Femur (tissue), 1 donor: ENCODE measurements around the gene ZBTB14.

Experiments used
- DNase-seq: peaks from one replicate; pipeline ENCODE4 v3.0.0-alpha.2; 2017

Gene ZBTB14, protein sequence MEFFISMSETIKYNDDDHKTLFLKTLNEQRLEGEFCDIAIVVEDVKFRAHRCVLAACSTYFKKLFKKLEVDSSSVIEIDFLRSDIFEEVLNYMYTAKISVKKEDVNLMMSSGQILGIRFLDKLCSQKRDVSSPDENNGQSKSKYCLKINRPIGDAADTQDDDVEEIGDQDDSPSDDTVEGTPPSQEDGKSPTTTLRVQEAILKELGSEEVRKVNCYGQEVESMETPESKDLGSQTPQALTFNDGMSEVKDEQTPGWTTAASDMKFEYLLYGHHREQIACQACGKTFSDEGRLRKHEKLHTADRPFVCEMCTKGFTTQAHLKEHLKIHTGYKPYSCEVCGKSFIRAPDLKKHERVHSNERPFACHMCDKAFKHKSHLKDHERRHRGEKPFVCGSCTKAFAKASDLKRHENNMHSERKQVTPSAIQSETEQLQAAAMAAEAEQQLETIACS

DNA sequence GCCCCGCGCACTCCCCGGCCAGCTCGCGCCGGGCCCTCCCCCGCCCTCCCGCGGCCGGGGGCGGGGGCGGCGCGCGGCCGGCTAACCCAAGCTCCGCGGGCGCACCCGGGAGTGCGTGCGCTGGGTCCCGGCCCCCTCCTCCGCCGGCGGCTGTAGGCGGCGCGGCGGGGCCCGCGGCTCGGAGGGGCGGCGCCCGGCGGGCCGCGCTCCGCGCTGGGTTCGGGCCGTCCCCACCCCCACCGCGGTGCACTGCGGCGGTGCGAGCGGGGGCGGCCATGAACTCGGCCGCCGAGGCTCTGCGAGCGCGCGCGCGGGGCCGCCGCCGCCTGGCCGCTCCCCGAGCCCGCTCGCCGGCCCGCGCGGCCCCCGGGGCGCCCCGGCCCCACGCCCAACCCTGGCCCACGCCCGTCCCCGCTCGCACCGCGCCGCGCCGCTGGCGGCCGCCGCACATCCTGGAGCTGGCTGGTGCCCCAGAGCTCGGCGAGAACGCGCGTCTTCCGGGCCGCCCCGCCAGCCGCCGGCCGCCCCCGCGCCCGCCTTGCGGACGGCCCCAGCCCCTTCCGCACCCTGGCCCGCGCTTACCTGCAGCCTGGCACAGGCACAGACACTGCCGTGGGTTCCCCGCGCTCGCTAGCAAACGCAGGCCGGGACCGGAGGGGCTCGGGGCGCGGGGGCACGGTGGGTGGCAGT lies at the start of gene ZBTB14:
Gene ZBTB14, minus strand, starts transcription at position 496 of the 690 bp plus-strand sequence. CDS start 2,480 bp downstream, outside the sequence.
- peak; percentile 78 for DNase-seq

- DNase-seq: no peak
Observed at GRCh38 chr18:5339202-5339834, 43.8 kb upstream of the ZBTB14 start.

DNA sequence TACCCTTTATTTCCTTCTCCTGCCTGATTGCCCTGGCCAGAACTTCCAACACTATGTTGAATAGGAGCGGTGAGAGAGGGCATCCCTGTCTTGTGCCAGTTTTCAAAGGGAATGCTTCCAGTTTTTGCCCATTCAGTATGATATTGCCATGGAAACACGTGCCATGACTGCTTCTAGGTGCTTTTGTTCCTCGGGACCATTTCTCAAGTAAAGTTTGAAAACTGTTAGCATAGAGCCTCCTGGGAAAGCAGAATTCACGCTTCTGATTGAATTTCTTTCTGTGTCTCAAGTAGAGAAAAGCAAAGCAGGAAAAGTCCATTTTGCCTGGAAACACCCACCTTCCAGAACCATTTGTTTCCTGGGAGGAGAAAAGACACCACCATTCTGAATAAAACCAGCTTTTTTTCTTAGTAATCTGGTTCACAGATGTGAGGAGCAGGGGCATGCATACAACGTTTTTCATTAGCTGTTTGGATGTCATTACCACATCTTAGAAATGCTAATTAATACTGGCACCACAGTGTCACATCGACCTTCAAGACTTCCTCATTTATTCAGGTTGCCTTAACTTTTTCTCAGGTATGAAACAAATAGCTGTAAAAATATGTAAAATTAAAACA lies 39.0 kb upstream of the ZBTB14 start:
- DNase-seq: no peak

DNA sequence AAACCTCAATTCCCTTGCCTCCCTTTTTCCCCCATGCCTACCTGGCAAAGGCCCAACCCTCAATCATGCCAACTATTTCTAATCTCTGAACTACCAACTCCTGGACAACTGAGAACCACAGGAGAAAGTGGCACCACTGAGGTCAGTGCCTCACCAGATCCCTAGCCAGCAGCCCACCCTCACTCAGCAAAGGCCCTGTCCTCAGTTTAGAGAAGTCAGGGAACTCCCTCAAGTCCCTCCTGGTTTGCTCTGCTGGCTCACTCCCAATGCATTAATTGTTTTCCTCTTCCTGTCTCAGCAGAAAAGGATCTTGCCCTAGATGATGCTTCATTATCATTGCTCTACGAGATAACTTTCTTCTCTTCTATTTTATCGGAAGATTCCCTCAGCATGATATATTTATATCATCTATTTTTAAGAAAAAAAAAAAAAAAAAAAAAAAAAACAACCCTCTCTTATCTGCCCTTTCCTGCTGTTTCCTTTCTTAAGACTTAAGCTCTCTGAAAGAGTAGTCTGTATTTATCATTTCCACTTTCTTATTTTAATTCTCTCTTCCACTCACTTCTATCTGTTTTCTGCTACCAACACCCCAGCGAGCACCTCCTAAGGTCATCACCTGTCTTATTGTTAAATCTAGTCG lies 22.7 kb upstream of the ZBTB14 start:
- DNase-seq: no peak

DNA sequence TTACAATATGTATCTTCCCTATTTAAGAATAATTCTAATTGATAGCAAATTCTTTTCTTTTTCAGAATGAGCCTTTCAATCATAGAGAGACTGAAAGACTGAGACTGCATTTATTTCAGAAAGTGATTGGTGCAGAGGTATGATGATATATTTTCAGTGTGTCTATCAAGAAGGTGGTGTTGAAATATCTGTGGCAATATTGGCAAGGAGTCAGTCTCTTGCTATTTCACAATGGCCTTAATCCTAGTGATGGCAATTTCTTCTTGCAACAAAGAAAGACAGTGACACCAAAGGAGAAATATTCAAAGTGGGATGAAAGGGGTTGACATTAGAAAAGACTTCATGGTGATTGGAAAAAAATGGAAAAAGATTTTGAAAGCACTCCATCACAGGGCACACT lies 21.7 kb upstream of the ZBTB14 start:
- DNase-seq: no peak

DNA sequence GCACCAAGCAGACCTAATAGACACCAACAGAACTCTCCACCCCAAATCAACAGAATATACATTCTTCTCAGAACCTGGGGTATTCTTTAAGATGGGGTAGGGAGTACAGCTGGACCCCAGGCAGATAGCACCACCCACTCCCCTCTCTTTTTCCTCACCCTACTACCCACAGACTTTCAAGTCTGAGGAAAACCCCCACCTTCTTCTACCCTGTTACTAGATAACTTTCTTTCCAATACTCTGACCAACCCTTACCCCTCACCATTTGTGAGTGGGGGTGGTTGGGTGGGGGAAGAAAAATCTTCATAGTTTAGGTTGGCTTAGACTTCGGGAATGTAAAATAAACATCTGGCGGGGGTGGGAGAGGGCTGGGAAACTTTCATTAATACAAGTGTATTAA lies 20.3 kb upstream of the ZBTB14 start:
- no peak for DNase-seq

GRCh38 chr18:5311301-5311989 lies 15.9 kb upstream of the ZBTB14 start:
- no peak for DNase-seq

GRCh38 chr18:5309888-5310470 lies 14.5 kb upstream of the ZBTB14 start:
- no peak for DNase-seq

- DNase-seq: no peak
Observed at GRCh38 chr18:5305835-5306234, 10.3 kb upstream of the ZBTB14 start.

GRCh38 chr18:5304232-5304631 lies 8.7 kb upstream of the ZBTB14 start:
- no peak for DNase-seq

GRCh38 chr18:5303636-5304035 lies 8.1 kb upstream of the ZBTB14 start:
- no peak for DNase-seq

GRCh38 chr18:5302606-5303005 lies 7.1 kb upstream of the ZBTB14 start:
- DNase-seq: no peak

DNA sequence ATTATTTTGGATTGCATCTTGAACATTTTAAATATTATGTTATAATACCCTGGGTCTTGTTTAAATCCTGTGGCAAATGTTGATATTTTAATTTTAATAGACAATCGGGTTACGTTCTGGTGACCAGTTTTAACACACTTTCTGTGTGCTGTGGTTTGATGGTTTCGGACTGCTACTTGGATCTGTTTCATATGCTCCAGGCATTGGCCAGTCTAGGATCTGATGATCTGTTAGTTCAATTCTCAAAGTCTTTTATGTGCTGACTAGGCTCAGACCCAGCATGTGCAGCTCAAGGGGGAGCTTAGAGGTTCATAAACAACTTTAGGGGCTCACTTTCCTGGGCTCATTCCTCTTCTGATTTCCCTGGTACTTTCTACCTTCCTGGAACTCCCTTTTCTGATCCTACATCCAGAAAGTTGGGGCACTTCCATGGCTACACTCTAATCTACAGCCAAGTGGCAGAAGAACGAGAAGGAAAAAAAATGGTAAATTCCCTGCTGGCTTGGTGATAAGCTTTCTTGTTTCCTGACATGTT lies 5.0 kb upstream of the ZBTB14 start:
- no peak for DNase-seq

GRCh38 chr18:5298156-5298852 lies 2.8 kb upstream of the ZBTB14 start:
- DNase-seq: no peak

DNA sequence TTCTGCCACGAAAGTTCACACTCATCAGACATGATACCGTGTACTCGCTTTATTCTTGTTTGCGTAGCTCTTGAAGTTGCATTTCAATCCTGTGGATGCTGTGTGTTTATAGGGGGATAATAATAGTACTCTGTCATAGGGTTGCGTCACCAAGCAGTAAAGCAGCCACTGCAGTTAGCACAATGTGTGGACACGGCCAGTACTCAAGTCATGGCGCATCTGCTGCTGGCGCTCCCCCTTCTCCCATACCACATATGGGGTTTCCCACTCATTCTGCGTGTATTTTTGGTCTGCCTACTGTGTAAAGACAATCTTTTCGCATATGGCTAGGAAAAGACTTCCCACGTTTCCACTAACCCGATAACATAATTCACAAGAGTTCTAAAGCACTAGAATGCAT lies 2.1 kb upstream of the ZBTB14 start:
- DNase-seq: no peak

- peak; percentile 93 for DNase-seq
Observed at GRCh38 chr18:5296706-5297320, 1.3 kb upstream of the ZBTB14 start.

- DNase-seq: peak; percentile 98
Observed at GRCh38 chr18:5295981-5296705, 617 bp upstream of the ZBTB14 start.

DNA sequence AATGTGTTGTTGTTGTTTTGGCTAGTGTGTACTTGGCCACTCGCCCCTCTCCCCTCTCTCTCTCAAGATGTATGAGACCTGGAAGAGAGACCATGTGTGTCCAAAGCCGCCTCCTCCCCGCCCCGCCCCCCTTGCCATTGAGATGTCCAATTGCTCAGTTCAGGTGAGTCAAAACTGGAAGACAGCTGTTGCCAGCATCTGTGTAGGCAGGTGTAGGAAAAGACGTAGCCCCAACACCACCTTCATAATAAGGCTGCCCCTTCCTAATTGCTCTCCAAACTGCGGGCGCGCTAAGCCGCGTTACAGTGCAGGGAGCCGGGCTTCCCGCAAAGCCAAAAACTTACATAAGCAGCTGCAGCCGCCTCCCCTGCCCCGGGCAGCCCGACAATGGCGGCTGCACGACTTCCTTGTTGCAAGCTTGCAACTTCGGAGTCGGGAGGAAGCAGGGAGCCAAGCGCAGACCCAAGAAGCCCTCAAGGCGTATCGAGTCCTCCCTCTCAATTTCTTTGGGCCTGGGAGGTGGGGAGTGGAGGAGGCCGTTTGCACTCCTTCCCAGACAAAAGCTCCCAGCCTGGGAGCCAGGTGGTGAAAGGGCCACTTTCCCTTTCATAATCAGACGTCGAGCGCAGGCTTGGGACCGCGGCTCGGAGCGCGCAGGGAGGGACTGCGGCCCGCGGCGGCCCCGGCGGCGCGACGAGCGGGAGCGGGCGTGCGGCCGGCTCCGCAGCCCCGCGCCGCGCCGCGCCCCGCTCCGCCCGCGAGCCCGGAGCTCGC lies 882 bp downstream of the ZBTB14 start:
- peak; percentile 72 for DNase-seq

DNA sequence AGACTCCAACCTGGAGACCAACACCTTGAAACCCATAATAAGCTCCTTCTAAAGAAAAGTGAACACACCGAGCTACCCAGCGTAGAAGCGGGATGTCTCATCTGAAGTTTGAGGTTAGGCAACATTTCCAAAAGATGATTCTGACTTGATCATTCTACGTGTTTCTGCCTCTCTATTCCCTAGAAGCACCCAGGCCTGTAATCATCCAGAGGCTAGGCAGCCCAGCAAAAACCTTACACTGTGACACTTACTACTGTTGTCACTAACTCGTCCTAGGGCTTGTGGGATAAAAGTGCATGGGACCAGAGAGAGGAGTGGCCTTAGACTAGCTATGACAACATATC lies 1.4 kb downstream of the ZBTB14 start:
- DNase-seq: no peak
